Measurements from ENCODE around the gene WDFY2. TPM values are rescaled to one million over a fixed set of nuclear protein-coding genes. Genes with fewer than 3 reads are reported as not detected.

The WDFY2 gene
- total RNA-seq, 1 experiment from 2014 or later: 26.4 TPM

DNA sequence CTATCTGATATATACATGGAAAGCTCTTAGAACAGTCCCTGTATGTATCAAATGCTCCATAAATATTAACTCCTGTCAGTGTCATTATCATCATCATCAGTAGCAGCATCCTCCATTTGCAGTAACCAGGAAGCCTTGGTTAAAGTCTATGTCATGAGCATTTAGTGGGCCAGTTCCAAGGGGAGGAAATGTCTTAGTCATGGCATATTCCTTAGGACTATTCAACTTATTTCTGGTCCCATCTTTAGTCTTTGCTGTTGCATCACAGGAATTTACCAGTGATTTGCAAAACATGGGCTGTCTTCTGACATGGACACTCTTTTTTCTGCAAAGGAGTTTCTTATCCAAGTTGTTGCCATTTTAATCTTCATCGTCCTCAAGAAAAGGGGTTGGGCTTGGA lies 98.4 kb downstream of the WDFY2 start:
- Histone ChIP-seq H4K91ac (ENCODE audit: insufficient read length, low read depth, low read length) (no peak overlapping the region), H3K4ac (ENCODE audit: low read depth, low read length) (no peak overlapping the region), H2BK15ac (ENCODE audit: low read depth, low read length) (no peak overlapping the region), H3K23ac (ENCODE audit: insufficient read length, low read depth, low read length) (no peak overlapping the region), H3K4me2 (ENCODE audit: insufficient read depth, insufficient read length, low read length) (no peak overlapping the region), H2BK5ac (ENCODE audit: insufficient read length, low read length) (no peak overlapping the region), H3K79me2 (ENCODE audit: insufficient read depth, low read length) (peaks cover 5% of the 10 kb centered on the region; the same call in 1 of the 2 replicates), H2BK20ac (ENCODE audit: low read depth, low read length, poor library complexity, severe bottlenecking) (no peak overlapping the region), H3K18ac (ENCODE audit: insufficient read length, low read depth, low read length) (no peak overlapping the region), H3K4me1 (ENCODE audit: insufficient read depth, low read length) (no peaks in the 10 kb centered on the region; the same call in 1 of the 2 replicates), H3K9ac (ENCODE audit: extremely low read depth, insufficient read length, low read length) (no peak overlapping the region), H3K79me1 (ENCODE audit: insufficient read depth, low read depth, low read length, poor library complexity, severe bottlenecking) (no peaks in the 10 kb centered on the region), H2AK5ac (ENCODE audit: insufficient read length, low read length) (no peak overlapping the region), H3K27me3 (ENCODE audit: insufficient read depth, low read length) (no peaks in the 10 kb centered on the region), H2BK120ac (ENCODE audit: low read depth, low read length, poor library complexity, severe bottlenecking) (no peak overlapping the region), H4K8ac (replicated peaks; ENCODE audit: insufficient read length, low read depth, low read length) (no peak overlapping the region), H3T11ph (ENCODE audit: low read length) (no peak overlapping the region), H4K20me1 (ENCODE audit: control insufficient read depth, insufficient read depth, insufficient read length) (no peaks in the 10 kb centered on the region), H2BK12ac (ENCODE audit: insufficient read length, low read depth, low read length) (no peak overlapping the region), H2AFZ (ENCODE audit: low read length) (no peak overlapping the region), H3K27ac (ENCODE audit: insufficient read length, low read depth, low read length) (no peak overlapping the region), H3K14ac (ENCODE audit: insufficient read depth, low read length) (no peak overlapping the region), H3K56ac (ENCODE audit: insufficient read length, low read depth, low read length) (no peak overlapping the region), H3K23me2 (ENCODE audit: insufficient read length, low read depth, low read length, poor library complexity, severe bottlenecking) (no peaks in the 10 kb centered on the region), H3K9me3 (ENCODE audit: control insufficient read depth, low read depth, low read length) (no peaks in the 10 kb centered on the region), H4K5ac (ENCODE audit: insufficient read length, low read depth, low read length) (no peak overlapping the region)
- H3K4me3 Mint-ChIP-seq: no peak overlapping the region
- TF ChIP-seq, protein P1, sequence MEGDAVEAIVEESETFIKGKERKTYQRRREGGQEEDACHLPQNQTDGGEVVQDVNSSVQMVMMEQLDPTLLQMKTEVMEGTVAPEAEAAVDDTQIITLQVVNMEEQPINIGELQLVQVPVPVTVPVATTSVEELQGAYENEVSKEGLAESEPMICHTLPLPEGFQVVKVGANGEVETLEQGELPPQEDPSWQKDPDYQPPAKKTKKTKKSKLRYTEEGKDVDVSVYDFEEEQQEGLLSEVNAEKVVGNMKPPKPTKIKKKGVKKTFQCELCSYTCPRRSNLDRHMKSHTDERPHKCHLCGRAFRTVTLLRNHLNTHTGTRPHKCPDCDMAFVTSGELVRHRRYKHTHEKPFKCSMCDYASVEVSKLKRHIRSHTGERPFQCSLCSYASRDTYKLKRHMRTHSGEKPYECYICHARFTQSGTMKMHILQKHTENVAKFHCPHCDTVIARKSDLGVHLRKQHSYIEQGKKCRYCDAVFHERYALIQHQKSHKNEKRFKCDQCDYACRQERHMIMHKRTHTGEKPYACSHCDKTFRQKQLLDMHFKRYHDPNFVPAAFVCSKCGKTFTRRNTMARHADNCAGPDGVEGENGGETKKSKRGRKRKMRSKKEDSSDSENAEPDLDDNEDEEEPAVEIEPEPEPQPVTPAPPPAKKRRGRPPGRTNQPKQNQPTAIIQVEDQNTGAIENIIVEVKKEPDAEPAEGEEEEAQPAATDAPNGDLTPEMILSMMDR (conservative IDR thresholded peaks at IDR 0.05): no peak
- H3K4me1 Mint-ChIP-seq: peaks cover 15 to 26% of the 10 kb centered on the region in 2 experiments
- no CpG with 5 or more reads among the region's 1 CpG for WGBS (ENCODE audit: extremely low coverage, insufficient read length, low lambda C conversion rate)
- H3K9me3 Mint-ChIP-seq: no peaks in the 10 kb centered on the region
- H3K27ac Mint-ChIP-seq: no peak overlapping the region; a peak in 1 of 7 replicates
- H3K27me3 Mint-ChIP-seq (ENCODE audit: low read depth): no peaks in the 10 kb centered on the region
- DNase-seq: no peak
- H3K36me3 Mint-ChIP-seq (ENCODE audit: insufficient read depth in 1 of 3, low read depth in 3 of 3): no peaks in the 10 kb centered on the region; a peak in 2 of 7 replicates
